ENCODE data around the gene LYL1.

LYL1 gene

GRCh38 chr19:13058951-13059660, 43.6 kb downstream of the LYL1 start:
- no peak for DNase-seq (ENCODE audit: low read depth, low spot score)
- H3K4me3 ChIP-seq (ENCODE audit: low read depth, low read length) = no peak overlapping the region
- ChIA-PET CTCF (interaction anchor here (1.3 to 22.5 kb wide), 8 partner anchors 9 to 94 kb away, joined by 4 to 550 read pairs (median 57); no protein-coding TSS in a partner anchor), POLR2A (no interaction called here)
- TF ChIP-seq, protein P1, sequence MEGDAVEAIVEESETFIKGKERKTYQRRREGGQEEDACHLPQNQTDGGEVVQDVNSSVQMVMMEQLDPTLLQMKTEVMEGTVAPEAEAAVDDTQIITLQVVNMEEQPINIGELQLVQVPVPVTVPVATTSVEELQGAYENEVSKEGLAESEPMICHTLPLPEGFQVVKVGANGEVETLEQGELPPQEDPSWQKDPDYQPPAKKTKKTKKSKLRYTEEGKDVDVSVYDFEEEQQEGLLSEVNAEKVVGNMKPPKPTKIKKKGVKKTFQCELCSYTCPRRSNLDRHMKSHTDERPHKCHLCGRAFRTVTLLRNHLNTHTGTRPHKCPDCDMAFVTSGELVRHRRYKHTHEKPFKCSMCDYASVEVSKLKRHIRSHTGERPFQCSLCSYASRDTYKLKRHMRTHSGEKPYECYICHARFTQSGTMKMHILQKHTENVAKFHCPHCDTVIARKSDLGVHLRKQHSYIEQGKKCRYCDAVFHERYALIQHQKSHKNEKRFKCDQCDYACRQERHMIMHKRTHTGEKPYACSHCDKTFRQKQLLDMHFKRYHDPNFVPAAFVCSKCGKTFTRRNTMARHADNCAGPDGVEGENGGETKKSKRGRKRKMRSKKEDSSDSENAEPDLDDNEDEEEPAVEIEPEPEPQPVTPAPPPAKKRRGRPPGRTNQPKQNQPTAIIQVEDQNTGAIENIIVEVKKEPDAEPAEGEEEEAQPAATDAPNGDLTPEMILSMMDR (IDR thresholded peaks at IDR 0.05; ENCODE audit: insufficient read depth, low read length, missing control alignments) = peak; percentile 4

GRCh38 chr19:13057744-13058143, 44.9 kb downstream of the LYL1 start:
- ChIA-PET POLR2A (no interaction called here), CTCF (interaction anchor here (0.8 to 22.5 kb wide), 6 partner anchors 24 to 92 kb away, joined by 3 to 550 read pairs (median 224); no protein-coding TSS in a partner anchor)
- no peak overlapping the region for H3K4me3 ChIP-seq (ENCODE audit: low read depth, low read length)
- no peak for DNase-seq (ENCODE audit: low read depth, low spot score)
- TF ChIP-seq, protein P1 (IDR thresholded peaks at IDR 0.05; ENCODE audit: insufficient read depth, low read length, missing control alignments) = no peak

DNA sequence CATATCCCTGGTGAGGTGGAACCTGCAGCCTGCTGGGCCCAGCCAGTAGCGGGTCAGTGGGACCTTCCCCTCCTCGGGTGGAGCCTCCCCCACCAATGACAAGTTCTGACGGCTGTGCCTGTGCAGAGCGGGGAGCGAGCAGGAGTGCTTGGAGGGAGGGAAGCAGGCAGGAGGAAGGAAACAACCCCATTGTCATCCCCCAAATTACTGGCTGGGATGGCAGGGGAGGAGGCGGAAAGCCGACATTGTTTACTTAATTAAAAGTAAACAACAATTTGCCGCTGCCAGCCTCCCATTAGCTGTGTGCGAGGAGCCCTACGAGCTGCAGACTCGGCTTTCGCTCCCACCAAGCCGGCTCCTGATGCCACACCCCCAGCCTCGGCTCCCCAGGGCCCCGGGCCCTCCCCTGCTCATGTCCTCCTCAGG, 45.5 kb downstream of the LYL1 start:
- TF ChIP-seq, protein P1 (IDR thresholded peaks at IDR 0.05; ENCODE audit: insufficient read depth, low read length, missing control alignments) = no peak
- POLR2A ChIA-PET = no interaction called here
- DNase-seq (ENCODE audit: low read depth, low spot score) = no peak
- CTCF ChIA-PET = interaction anchor here (0.8 to 22.5 kb wide), 6 partner anchors 12 to 92 kb away, joined by 3 to 550 read pairs (median 224); no protein-coding TSS in a partner anchor
- H3K4me3 ChIP-seq (ENCODE audit: low read depth, low read length) = no peak overlapping the region

DNA sequence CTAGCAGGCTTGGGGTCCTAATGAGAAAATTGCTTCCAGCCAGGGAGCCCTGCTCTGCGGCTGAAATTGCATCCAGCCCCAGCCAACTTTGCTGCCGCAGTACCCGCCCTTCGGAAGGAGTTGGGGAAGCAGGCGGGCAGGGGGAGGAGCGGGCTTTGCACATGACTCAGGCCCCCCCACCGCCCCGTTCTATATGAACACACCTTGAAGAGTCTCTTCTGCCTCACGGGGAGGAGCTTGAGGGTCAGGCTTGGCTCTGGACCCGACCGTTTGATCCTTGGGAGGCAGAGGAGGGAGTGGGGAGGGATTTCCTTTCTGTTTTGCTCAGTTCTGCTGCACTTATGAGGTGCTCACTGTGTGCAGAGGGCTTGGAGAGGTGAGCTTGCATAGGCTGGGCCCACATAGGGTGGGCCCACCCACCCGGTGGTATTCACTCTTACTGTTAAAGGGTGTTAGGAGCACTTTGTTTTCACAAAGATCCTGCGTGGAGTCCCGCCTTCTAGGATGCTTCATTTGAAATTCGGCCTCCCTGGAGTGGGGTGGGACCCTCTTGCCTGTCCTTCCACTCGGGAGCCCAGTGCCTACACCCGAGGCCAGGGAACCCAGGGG, 46.5 kb downstream of the LYL1 start:
- CTCF ChIA-PET = interaction anchor here (0.8 to 22.5 kb wide), 7 partner anchors 9 to 91 kb away, joined by 3 to 550 read pairs (median 20); no protein-coding TSS in a partner anchor
- DNase-seq (ENCODE audit: low read depth, low spot score) = no peak
- TF ChIP-seq, protein P1 (IDR thresholded peaks at IDR 0.05; ENCODE audit: insufficient read depth, low read length, missing control alignments) = no peak
- POLR2A ChIA-PET = interaction anchor here (1.4 to 3.5 kb wide), 4 partner anchors 21 to 34 kb away, joined by 4 to 18 read pairs (median 10); no protein-coding TSS in a partner anchor
- peak overlapping the region; percentile 38 for H3K4me3 ChIP-seq (ENCODE audit: low read depth, low read length)

- CTCF ChIA-PET = interaction anchor here (0.8 to 22.5 kb wide), 9 partner anchors 9 to 90 kb away, joined by 3 to 550 read pairs (median 14); no protein-coding TSS in a partner anchor
- POLR2A ChIA-PET = interaction anchor here (0.5 to 3.5 kb wide), 13 partner anchors 11 to 340 kb away, joined by 3 to 23 read pairs (median 4); no protein-coding TSS in a partner anchor
- DNase-seq (ENCODE audit: low read depth, low spot score) = peak; percentile 76
- TF ChIP-seq, protein P1 (IDR thresholded peaks at IDR 0.05; ENCODE audit: insufficient read depth, low read length, missing control alignments) = peak; percentile 11
- peak overlapping the region; percentile 38 for H3K4me3 ChIP-seq (ENCODE audit: low read depth, low read length)
Measured at GRCh38 chr19:13055213-13056051, 47.2 kb downstream of the LYL1 start.
